HCT116 (cell line): ENCODE data around the gene NXPH2.

Experiments
- CEBPB ChIP-seq: IDR thresholded peaks from 2 replicates; pipeline ENCODE4 v1.6.1; 2012; ENCODE audit warnings: low read depth
- CTCF ChIP-seq, 3 experiments: fragments of 200-600 bp in 1 of 3; sonication (generic) in 1 of 3; IDR thresholded peaks in 2 of 3; conservative IDR thresholded peaks in 1 of 3; 2 replicates each; pipeline ENCODE4 v1.5.1; 2012 to 2017; ENCODE audit warnings: low read depth in 2 of 3, low read length in 2 of 3, antibody characterized with exemption in 1 of 3, borderline replicate concordance in 1 of 3, control low read depth in 1 of 3, mild to moderate bottlenecking in 1 of 3, mixed read lengths in 1 of 3, mixed run types in 1 of 3, moderate library complexity in 1 of 3; ENCODE audit not compliant: insufficient read depth in 1 of 3
- EGR1 ChIP-seq: IDR thresholded peaks from 2 replicates; pipeline ENCODE4 v1.6.1; 2012; ENCODE audit warnings: low read depth
- EZH2phosphoT487 ChIP-seq: fragments of 200-600 bp; IDR thresholded peaks from 2 replicates; pipeline ENCODE4 v1.6.1; 2018; ENCODE audit warnings: antibody characterized with exemption, borderline replicate concordance
- JUND ChIP-seq: IDR thresholded peaks from 2 replicates; pipeline ENCODE4 v1.6.1; 2012
- POLR2A ChIP-seq: IDR thresholded peaks from 2 replicates; pipeline ENCODE4 v1.7.0; 2011; ENCODE audit warnings: borderline replicate concordance; ENCODE audit not compliant: insufficient read depth, insufficient read length; ENCODE audit errors: extremely low read depth
- SIN3A ChIP-seq: IDR thresholded peaks from 2 replicates; pipeline ENCODE4 v1.6.1; 2012; ENCODE audit warnings: low read depth

GRCh38 chr2:138626148-138626547 lies 154.0 kb downstream of the NXPH2 start:
- TF ChIP-seq CTCF (IDR thresholded peaks at IDR 0.05 in 2 of 3, conservative IDR thresholded peaks at IDR 0.05 in 1 of 3; ENCODE audit: borderline replicate concordance in 1 of 3, insufficient read depth in 1 of 3, low read depth in 2 of 3, low read length in 2 of 3) (no peak), EGR1 (no peak), POLR2A (no peak), EZH2phosphoT487 (no peak), CEBPB (no peak), SIN3A (no peak), JUND (no peak)
